NCI-H2196 (cell line): ENCODE measurements around the gene GALNT11.
"Not testable (repeated sequence)": the region's sequence is repeated elsewhere in the genome, so short reads cannot be mapped to it uniquely, and the experiment has no call there.

ENCODE experiments used
- DNase-seq: peaks from one replicate; lab custom pipeline; 2025; ENCODE audit not compliant: unreplicated experiment; lab: John Stamatoyannopoulos, UW

The GALNT11 gene

DNA sequence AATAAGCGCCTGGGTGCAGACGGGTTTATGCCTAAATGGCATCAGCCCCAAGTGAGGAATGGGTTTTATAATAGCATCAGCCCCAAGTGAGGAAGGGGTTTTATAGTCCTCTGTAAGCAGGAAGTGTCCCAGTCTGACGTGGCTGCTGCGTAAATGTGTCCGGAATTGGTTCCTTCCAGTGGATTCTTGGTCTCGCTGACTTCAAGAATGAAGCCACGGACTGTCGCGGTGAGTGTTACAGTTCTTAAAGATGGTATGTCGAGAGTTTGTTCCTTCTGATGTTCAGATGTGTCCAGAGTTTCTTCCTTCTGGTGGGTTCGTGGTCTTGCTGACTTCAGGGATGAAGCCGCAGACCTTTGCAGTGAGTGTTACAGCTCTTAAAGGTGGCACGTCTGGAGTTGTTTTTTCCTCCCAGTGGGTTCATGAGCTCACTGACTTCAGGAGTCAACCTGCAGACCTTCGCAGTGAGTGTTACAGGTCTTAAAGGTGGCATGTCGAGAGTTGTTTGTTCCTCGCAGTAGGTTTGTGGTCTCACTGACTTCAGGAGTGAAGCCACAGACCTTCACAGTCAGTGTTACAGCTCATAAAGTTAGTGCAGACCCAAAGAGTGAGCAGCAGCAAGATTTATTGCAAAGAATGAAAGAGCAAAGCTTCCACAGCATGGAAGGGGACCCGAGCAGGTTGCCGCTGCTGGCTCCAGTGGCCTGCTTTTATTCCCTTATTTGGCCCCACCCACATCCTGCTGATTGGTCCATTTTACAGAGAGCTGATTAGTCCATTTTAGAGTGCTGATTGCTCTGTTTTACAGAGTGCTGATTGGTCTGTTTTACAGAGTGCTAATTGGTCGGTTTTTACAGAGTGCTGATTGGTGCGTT lies 2.3 kb downstream of the GALNT11 start:
- DNase-seq: not testable (repeated sequence)

DNA sequence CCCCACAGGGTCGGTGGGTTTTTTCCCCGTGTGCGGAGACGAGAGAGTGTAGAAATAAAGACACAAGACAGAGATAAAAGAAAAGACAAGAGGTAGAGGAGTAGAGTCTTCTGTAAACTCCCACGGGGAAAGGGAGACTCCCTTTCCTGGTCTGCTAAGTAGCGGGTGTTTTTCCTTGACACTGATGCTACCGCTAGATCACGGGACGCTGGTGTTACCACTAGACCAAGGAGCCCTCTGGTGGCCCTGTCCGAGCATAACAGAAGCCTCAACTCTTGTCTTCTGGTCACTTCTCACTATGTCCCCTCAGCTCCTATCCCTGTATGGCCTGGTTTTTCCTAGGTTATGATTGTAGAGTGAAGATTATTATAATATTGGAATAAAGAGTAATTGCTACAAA lies 4.6 kb downstream of the GALNT11 start:
- DNase-seq: not testable (repeated sequence)

GRCh38 chr7:152030639-152031038 lies 5.2 kb downstream of the GALNT11 start:
- DNase-seq: not testable (repeated sequence)

DNA sequence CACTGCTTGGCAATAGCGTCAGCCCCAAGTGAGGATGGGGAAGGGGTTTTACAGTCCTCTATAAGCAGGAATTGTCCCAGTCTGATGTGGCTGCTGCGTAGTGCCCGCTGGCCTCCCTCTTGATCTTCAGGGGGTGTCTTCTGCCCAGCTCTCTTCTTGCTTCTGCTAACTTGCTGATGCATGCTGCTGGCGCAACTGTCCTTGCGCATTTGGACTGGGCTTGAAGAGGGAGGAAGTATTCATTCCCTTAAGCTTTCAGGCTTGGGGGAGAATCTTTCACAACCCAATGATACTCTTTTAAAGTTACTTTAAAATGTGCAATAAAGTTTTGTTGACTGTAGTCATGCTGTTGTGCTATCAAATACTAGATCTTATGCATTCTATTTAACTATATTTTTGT lies 10.3 kb downstream of the GALNT11 start:
- DNase-seq: no peak

- DNase-seq: not testable (repeated sequence)
Observed at GRCh38 chr7:152038410-152038809, 12.9 kb downstream of the GALNT11 start.

DNA sequence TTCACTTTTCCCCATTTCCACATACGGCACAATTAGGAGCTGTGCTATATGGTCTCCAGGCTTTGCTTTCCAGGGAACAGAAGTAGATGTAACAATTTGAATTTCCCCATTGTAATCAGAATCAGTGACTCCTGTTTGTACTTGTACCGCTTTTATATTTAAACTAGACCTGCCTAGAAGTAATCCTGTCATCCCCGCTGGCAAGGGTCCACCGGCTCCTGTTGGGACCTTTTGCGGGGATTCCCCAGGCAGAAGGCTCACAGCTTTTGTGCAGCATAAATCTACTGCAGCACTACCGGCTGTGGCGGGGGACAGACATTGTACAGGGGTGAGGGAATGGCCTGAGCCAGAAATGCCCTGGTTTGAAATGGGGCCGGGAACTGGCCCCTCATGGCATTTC lies 17.6 kb downstream of the GALNT11 start:
- not testable (repeated sequence) for DNase-seq

DNA sequence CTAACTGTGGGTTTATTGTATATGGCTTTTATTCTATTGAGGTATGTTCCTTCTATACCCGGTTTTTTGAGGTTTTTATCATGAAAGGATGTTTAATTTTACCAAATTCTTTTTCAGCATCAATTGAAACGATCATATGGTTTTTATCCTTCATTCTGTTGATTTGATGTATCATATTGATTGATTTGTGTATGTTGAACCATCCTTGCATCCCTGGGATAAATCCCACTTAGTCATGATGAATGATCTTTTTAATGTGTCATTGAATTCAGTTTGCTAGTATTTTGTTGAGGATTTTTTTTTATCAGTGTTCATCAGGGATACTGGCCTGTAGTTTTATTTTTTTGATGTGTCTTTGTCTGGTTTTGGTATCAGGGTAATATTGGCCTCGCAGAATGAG lies 19.4 kb downstream of the GALNT11 start:
- DNase-seq: not testable (repeated sequence)

DNA sequence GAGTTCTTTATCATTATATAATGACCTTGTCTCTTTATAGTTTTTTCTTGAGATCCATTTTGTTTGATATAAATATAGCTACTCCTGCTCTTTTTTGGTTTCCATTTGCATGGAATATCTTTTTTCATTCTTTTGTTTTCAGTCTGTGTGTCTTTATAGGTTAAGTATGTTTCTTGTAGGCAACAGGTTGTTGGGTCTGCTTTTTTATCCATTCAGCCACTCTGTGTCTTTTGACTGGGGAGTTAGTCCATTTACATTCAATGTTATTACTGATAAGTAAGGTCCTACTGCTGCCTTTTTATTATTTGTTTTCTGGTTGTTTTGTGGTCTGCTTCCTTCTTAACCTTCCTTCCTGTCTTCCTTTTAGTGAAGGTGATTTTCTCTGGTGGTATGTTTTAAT lies 21.1 kb downstream of the GALNT11 start:
- DNase-seq: no peak

DNA sequence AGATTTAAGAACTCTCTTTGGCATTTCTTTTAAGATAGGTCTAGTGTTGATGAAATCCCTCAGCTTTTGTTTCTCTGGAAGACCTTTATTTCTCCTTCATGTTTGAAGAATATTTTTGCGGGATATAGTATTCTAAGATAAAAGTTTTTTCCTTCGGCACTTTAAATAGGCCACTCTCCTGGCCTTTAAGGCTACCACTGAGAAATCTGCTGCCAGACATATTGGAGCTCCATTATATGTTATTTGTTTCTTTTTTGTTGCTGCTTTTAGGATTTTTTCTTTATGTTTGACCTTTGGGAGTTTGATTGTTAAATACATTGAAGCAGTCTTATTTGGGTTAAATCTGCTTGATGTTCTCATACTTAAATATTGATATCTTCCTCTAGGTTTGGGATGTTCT lies 22.6 kb downstream of the GALNT11 start:
- DNase-seq: no peak

DNA sequence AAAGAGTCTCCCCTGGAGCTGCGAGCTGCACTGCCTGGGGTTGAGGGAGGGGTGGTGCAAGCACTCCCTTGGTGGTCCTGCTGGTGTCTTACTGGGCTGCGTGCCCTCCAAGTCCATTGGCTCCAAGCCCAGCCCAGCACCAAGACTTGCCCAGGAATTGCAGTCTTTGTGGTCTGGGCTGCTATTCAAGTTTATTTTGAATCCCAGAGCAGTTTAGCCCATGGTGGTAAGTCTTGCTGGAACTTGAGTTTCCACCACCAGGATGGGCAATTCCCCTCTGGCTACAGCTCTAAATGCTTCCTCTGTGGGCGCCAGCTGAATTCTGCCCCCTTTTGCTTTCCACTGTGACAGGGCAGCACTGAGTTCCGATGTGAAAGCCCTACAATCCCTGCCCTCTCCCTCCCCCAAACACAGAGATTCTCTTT lies 25.1 kb downstream of the GALNT11 start:
- DNase-seq: no peak

GRCh38 chr7:152051968-152052367 lies 26.5 kb downstream of the GALNT11 start:
- no peak for DNase-seq

GRCh38 chr7:152052771-152053170 lies 27.3 kb downstream of the GALNT11 start:
- DNase-seq: no peak

DNA sequence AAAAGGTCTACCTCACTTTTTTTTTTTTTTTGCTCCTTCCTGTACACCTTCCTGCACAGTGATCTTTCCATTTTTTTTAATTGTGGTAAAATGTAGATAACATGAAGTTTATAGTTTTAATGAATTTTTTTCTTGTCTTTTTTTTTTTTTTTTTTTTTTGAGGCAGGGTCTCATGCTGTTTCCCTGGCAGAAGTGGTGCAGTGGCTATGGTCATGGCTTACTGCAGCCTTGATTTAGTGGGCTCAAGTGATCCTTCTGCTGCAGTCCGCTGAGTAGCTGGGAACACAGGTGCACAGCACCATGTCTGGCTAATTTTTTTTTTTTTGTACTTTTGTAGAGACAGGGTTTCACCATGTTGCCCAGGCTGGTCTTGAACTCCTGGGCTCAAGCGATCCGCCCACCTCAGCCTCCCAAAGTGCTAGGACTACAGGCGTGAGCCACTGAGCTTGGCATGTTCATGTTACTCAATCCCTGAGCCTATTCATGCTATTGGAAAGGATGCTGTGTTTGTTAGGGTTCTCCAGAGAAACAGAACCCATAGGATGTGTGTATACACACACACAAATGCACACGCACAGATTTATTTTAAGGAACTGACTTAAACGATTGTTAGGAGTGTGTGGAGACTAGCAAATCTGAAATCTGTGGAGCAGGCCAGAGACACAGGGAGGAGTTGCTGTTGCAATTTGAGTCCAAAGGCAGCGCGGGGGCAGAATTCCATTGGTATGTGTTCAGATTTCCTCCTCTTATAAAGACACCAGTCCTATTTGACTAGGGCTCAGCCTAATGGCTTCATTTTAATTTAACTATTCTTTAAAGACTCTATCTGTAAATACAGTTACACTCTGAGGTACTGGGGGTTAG lies 29.1 kb downstream of the GALNT11 start:
- DNase-seq: no peak

DNA sequence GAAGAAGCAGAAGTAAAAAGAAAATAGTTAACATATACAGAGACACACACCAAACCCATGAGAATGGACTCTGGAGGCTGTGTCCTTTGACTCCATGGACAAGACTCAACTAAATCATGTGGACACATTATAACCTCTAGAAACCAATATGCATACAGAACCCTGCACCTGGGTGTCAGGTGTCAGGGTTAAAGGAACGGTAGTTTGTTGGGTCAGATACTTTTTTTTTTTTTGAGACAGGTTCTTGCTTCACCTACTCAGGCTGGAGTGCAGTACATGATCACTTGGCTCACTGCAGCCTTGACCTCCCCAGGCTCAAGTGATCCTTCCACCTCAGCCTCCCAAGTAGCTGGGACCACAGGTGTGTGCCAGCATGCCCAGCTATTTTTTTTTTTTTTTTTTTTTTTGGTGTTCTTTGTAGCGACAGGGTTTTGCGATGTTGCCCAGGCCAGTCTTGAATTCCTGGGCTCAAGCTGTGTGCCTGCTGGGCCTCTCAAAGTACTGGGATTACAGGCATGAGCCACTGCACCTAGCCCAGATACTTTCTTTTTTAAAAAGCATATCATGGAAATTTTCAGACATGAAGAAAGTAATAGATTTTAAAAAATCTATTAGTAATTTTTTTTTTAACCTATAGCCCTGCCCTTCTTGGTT lies 31.3 kb downstream of the GALNT11 start:
- no peak for DNase-seq

- DNase-seq: no peak
Observed at GRCh38 chr7:152059311-152059710, 33.8 kb downstream of the GALNT11 start.

DNA sequence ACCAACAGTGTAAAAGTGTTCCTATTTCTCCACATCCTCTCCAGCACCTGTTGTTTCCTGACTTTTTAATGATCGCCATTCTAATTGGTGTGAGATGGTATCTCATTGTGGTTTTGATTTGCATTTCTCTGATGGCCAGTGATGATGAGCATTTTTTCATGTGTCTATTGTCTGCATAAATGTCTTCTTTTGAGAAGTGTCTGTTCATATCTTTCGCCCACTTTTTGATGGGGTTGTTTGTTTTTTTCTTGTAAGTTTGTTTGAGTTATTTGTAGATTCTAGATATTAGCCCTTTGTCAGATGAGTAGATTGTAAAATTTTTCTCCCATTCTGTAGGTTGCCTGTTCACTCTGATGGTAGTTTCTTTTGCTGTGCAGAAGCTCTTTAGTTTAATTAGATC lies 35.6 kb downstream of the GALNT11 start:
- not testable (repeated sequence) for DNase-seq

DNA sequence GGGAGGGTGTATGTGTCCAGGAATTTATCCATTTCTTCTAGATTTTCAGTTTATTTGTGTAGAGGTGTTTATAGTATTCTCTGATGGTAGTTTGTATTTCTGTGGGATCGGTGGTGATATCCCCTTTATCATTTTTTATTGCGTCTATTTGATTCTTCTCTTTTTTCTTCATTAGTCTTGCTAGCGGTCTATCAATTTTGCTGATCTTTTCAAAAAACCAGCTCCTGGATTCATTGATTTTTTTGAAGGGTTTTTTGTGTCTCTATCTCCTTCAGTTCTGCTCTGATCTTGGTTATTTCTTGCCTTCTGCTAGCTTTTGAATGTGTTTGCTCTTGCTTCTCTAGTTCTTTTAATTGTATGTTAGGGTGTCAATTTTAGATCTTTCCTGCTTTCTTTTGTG lies 37.7 kb downstream of the GALNT11 start:
- not testable (repeated sequence) for DNase-seq

DNA sequence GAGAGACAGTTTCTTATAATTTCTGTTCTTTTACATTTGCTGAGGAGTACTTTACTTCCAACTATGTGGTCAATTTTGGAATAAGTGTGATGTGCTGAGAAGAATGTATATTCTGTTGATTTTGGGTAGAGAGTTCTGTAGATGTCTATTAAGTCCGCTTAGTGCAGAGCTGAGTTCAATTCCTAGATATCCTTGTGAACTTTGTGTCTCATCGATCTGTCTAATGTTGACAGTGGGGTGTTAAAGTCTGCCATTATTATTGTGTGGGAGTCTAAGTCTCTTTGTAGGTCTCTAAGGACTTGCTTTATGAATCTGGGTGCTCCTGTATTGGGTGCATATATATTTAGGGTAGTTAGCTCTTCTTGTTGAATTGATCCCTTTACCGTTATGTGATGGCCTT lies 38.3 kb downstream of the GALNT11 start:
- DNase-seq: not testable (repeated sequence)

- DNase-seq: not testable (repeated sequence)
Observed at GRCh38 chr7:152065800-152066344, 40.4 kb downstream of the GALNT11 start.

DNA sequence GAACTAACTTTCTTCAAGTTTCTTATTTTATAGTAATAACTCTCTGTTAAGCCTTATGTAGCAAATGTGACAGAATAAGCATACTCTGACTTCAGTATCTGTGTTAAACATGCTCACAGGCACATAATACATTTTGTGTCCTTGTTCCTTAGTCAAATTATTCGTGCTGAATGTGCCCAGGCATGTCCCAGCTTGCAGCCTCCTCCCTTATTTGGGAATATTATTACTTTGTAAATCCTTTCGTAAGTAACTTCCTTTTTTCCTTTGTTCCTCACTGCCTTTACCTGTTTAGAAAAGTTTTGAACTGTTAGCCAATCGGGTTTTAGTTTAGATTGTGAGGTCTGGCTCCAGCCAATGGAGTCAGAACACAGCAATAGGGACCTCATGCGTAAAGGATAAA lies 46.9 kb downstream of the GALNT11 start:
- DNase-seq: no peak

GRCh38 chr7:152073352-152073751 lies 47.9 kb downstream of the GALNT11 start:
- DNase-seq: no peak
